Activated naive CD8-positive, alpha-beta T cell treated with anti-CD3 and anti-CD28 coated beads for 36 hours (primary cell): Measurements from ENCODE around the gene RPS10. TPM values are rescaled to one million over a fixed set of nuclear protein-coding genes. Genes with fewer than 3 reads are reported as not detected.
A peak's percentile ranks its signal among the peaks of the same experiment; 100 is the strongest.

Experiments used
- DNase-seq: peaks from one replicate; pipeline ENCODE4 v3.0.0; 2021
- H3K27ac Mint-ChIP-seq: one replicate; pipeline ENCODE4 v1.8.0; 2022; ENCODE audit warnings: mild to moderate bottlenecking, moderate library complexity, mixed read lengths
- H3K27me3 Mint-ChIP-seq: one replicate; pipeline ENCODE4 v1.8.0; 2022; ENCODE audit warnings: mild to moderate bottlenecking, mixed read lengths
- H3K36me3 Mint-ChIP-seq: one replicate; pipeline ENCODE4 v1.8.0; 2021; ENCODE audit warnings: mild to moderate bottlenecking, mixed read lengths
- H3K4me1 Mint-ChIP-seq: one replicate; pipeline ENCODE4 v1.8.0; 2021; ENCODE audit warnings: mixed read lengths
- H3K4me3 Mint-ChIP-seq: one replicate; pipeline ENCODE4 v1.8.0; 2022; ENCODE audit warnings: mild to moderate bottlenecking, moderate library complexity, mixed read lengths
- H3K9me3 Mint-ChIP-seq: one replicate; pipeline ENCODE4 v1.8.0; 2022; ENCODE audit warnings: mixed read lengths
- total RNA-seq, 2 experiments: library from RNA; stranded (reverse); gene quantifications; one replicate each; pipeline ENCODE4 v1.2.3, GENCODE V29; 2021

RPS10 gene
- total RNA-seq = 1,000 to 10,000 TPM; 2,216 to 2,293 TPM

GRCh38 chr6:34425498-34426410 is at the start of gene RPS10:
TSS of gene RPS10 (minus strand) at chr6:34426069. CDS start at chr6:34425221, 848 bp downstream.
- Mint-ChIP-seq H3K4me1 (peaks cover 35% of the 10 kb centered on the region), H3K36me3 (peaks cover 45% of the 10 kb centered on the region), H3K27ac (peak within 1 kb of the TSS; percentile 100), H3K9me3 (no peaks in the 10 kb centered on the region), H3K27me3 (no peaks in the 10 kb centered on the region), H3K4me3 (peak within 1 kb of the TSS; percentile 98)
- peak; percentile 93 for DNase-seq

- no peak overlapping the region for H3K27ac Mint-ChIP-seq
- H3K27me3 Mint-ChIP-seq = no peaks in the 10 kb centered on the region
- H3K4me1 Mint-ChIP-seq = no peaks in the 10 kb centered on the region
- no peaks in the 10 kb centered on the region for H3K36me3 Mint-ChIP-seq
- DNase-seq = no peak
- H3K4me3 Mint-ChIP-seq = no peak overlapping the region
- H3K9me3 Mint-ChIP-seq = no peaks in the 10 kb centered on the region
These were observed 49.4 kb upstream of the RPS10 start for GRCh38 chr6:34475238-34475682.

GRCh38 chr6:34474754-34475153 is 48.9 kb upstream of the RPS10 start:
- Mint-ChIP-seq H3K4me1 (no peaks in the 10 kb centered on the region), H3K27ac (no peak overlapping the region)

GRCh38 chr6:34473967-34474366 is 48.1 kb upstream of the RPS10 start:
- no peak for DNase-seq
- Mint-ChIP-seq H3K4me1 (no peaks in the 10 kb centered on the region), H3K27ac (no peak overlapping the region), H3K4me3 (no peak overlapping the region), H3K36me3 (no peaks in the 10 kb centered on the region), H3K9me3 (no peaks in the 10 kb centered on the region), H3K27me3 (no peaks in the 10 kb centered on the region)

More at GRCh38 chr6:34474754-34475153, 48.9 kb upstream of the RPS10 start:
- Mint-ChIP-seq H3K36me3 (no peaks in the 10 kb centered on the region), H3K27me3 (no peaks in the 10 kb centered on the region), H3K4me3 (no peak overlapping the region), H3K9me3 (no peaks in the 10 kb centered on the region)
- no peak for DNase-seq

GRCh38 chr6:34472425-34472824 is 46.6 kb upstream of the RPS10 start:
- peaks cover 5% of the 10 kb centered on the region for H3K27me3 Mint-ChIP-seq
- no peak for DNase-seq
- H3K4me3 Mint-ChIP-seq = no peak overlapping the region
- H3K27ac Mint-ChIP-seq = no peak overlapping the region
- H3K4me1 Mint-ChIP-seq = no peaks in the 10 kb centered on the region
- H3K9me3 Mint-ChIP-seq = no peaks in the 10 kb centered on the region
- no peaks in the 10 kb centered on the region for H3K36me3 Mint-ChIP-seq

- Mint-ChIP-seq H3K36me3 (no peaks in the 10 kb centered on the region), H3K27ac (no peak overlapping the region), H3K4me1 (peaks cover 5% of the 10 kb centered on the region), H3K9me3 (no peaks in the 10 kb centered on the region), H3K4me3 (no peak overlapping the region), H3K27me3 (peaks cover 30% of the 10 kb centered on the region)
- no peak for DNase-seq
These were observed 43.6 kb upstream of the RPS10 start for GRCh38 chr6:34469499-34469898.

GRCh38 chr6:34468378-34468892 is 42.6 kb upstream of the RPS10 start:
- H3K4me3 Mint-ChIP-seq = no peak overlapping the region
- no peak for DNase-seq
- H3K27me3 Mint-ChIP-seq = peaks cover 38% of the 10 kb centered on the region
- H3K4me1 Mint-ChIP-seq = peaks cover 5% of the 10 kb centered on the region
- H3K36me3 Mint-ChIP-seq = no peaks in the 10 kb centered on the region
- H3K9me3 Mint-ChIP-seq = no peaks in the 10 kb centered on the region
- H3K27ac Mint-ChIP-seq = no peak overlapping the region

GRCh38 chr6:34466242-34467185 is 40.6 kb upstream of the RPS10 start:
- no peak overlapping the region for H3K27ac Mint-ChIP-seq
- H3K4me3 Mint-ChIP-seq = peak overlapping the region; percentile 4
- no peak for DNase-seq
- H3K9me3 Mint-ChIP-seq = no peaks in the 10 kb centered on the region
- H3K4me1 Mint-ChIP-seq = peaks cover 5% of the 10 kb centered on the region
- H3K36me3 Mint-ChIP-seq = no peaks in the 10 kb centered on the region
- peaks cover 41% of the 10 kb centered on the region for H3K27me3 Mint-ChIP-seq

- H3K27me3 Mint-ChIP-seq = peaks cover 41% of the 10 kb centered on the region
- H3K27ac Mint-ChIP-seq = no peak within 1 kb of the TSS
- H3K36me3 Mint-ChIP-seq = no peaks in the 10 kb centered on the region
- DNase-seq = peak; percentile 30
- H3K4me3 Mint-ChIP-seq = peak within 1 kb of the TSS; percentile 65
- peaks cover 5% of the 10 kb centered on the region for H3K4me1 Mint-ChIP-seq
- no peaks in the 10 kb centered on the region for H3K9me3 Mint-ChIP-seq
These were observed 39.8 kb upstream of the RPS10 start, which contains the start of gene PACSIN1 for GRCh38 chr6:34465531-34466241. TSS of gene PACSIN1 (plus strand) at chr6:34466076. CDS start at chr6:34526306, 60,230 bp downstream.

GRCh38 chr6:34463849-34464248 is 38.0 kb upstream of the RPS10 start:
- no peaks in the 10 kb centered on the region for H3K9me3 Mint-ChIP-seq
- peaks cover 41% of the 10 kb centered on the region for H3K27me3 Mint-ChIP-seq
- no peak overlapping the region for H3K4me3 Mint-ChIP-seq
- no peak for DNase-seq
- H3K27ac Mint-ChIP-seq = no peak overlapping the region
- no peaks in the 10 kb centered on the region for H3K36me3 Mint-ChIP-seq
- peaks cover 5% of the 10 kb centered on the region for H3K4me1 Mint-ChIP-seq

- Mint-ChIP-seq H3K36me3 (no peaks in the 10 kb centered on the region), H3K27me3 (peaks cover 37% of the 10 kb centered on the region), H3K27ac (no peak overlapping the region), H3K4me1 (peaks cover 5% of the 10 kb centered on the region), H3K4me3 (no peak overlapping the region), H3K9me3 (no peaks in the 10 kb centered on the region)
- DNase-seq = no peak
These were observed 37.4 kb upstream of the RPS10 start for GRCh38 chr6:34463299-34463698.

GRCh38 chr6:34462551-34462971 is 36.7 kb upstream of the RPS10 start:
- DNase-seq = no peak
- no peak overlapping the region for H3K4me3 Mint-ChIP-seq
- peaks cover 5% of the 10 kb centered on the region for H3K4me1 Mint-ChIP-seq
- H3K36me3 Mint-ChIP-seq = no peaks in the 10 kb centered on the region
- H3K27me3 Mint-ChIP-seq = peaks cover 37% of the 10 kb centered on the region
- H3K27ac Mint-ChIP-seq = no peak overlapping the region
- no peaks in the 10 kb centered on the region for H3K9me3 Mint-ChIP-seq

GRCh38 chr6:34462010-34462409 is 36.1 kb upstream of the RPS10 start:
- Mint-ChIP-seq H3K27ac (no peak overlapping the region), H3K9me3 (no peaks in the 10 kb centered on the region)
- DNase-seq = no peak

GRCh38 chr6:34460796-34461507 is 35.1 kb upstream of the RPS10 start:
- H3K36me3 Mint-ChIP-seq = no peaks in the 10 kb centered on the region
- peaks cover 5% of the 10 kb centered on the region for H3K4me1 Mint-ChIP-seq
- H3K4me3 Mint-ChIP-seq = no peak overlapping the region
- H3K9me3 Mint-ChIP-seq = no peaks in the 10 kb centered on the region
- peaks cover 23% of the 10 kb centered on the region for H3K27me3 Mint-ChIP-seq
- DNase-seq = no peak
- no peak overlapping the region for H3K27ac Mint-ChIP-seq

More at GRCh38 chr6:34462010-34462409, 36.1 kb upstream of the RPS10 start:
- Mint-ChIP-seq H3K4me3 (no peak overlapping the region), H3K36me3 (no peaks in the 10 kb centered on the region), H3K4me1 (peaks cover 5% of the 10 kb centered on the region), H3K27me3 (peaks cover 34% of the 10 kb centered on the region)
